Esophagus muscularis mucosa (tissue), 4 donors: Measurements from ENCODE around the gene KDM1A. TPM values are rescaled to one million over a fixed set of nuclear protein-coding genes. Genes with fewer than 3 reads are reported as not detected.

Experiments
- DNase-seq: peaks from one replicate; pipeline ENCODE4 v3.0.0-alpha.2; 2017; ENCODE audit errors: extremely low spot score
- H3K27ac ChIP-seq, 4 donors: fragments of 200-600 bp; sonication (generic); replicated peaks in 1 of 4; 1 replicate in 3 of 4; 2 replicates in 1 of 4; pipeline ENCODE4 v1.5.1; 2016 to 2019; ENCODE audit warnings: mild to moderate bottlenecking in 1 of 4
- H3K27me3 ChIP-seq, 4 donors: fragments of 200-600 bp; sonication (generic); one replicate each; pipeline versions ENCODE4 v1.5.1 to v1.6.0; 2016 to 2019
- H3K36me3 ChIP-seq, 4 donors: fragments of 200-600 bp; sonication (generic); one replicate each; pipeline ENCODE4 v1.5.1; 2016 to 2019
- H3K4me1 ChIP-seq, 4 donors: fragments of 200-600 bp; sonication (generic); one replicate each; pipeline ENCODE4 v1.5.1; 2016 to 2019
- H3K4me3 ChIP-seq, 4 donors: fragments of 200-600 bp; sonication (generic); 1 replicate in 2 of 4; 2 replicates in 2 of 4; pipeline ENCODE4 v1.5.1; 2016 to 2019; ENCODE audit warnings: mild to moderate bottlenecking in 4 of 4, moderate library complexity in 1 of 4
- H3K9me3 ChIP-seq, 4 donors: fragments of 200-600 bp; sonication (generic); 1 replicate in 3 of 4; 2 replicates in 1 of 4; pipeline ENCODE4 v1.5.1; 2016 to 2019
- EP300 ChIP-seq: sonication (generic); formaldehyde crosslinking; IDR thresholded peaks from one replicate; pipeline ENCODE4 v1.6.1; 2017; ENCODE audit warnings: antibody characterized with exemption
- POLR2A ChIP-seq: fragments of 450-650 bp; IDR thresholded peaks from one replicate; pipeline ENCODE4 v1.6.1; 2017; ENCODE audit warnings: antibody characterized with exemption, moderate library complexity, mild to moderate bottlenecking, low read depth
- POLR2AphosphoS5 ChIP-seq, 2 donors: sonication (generic); formaldehyde crosslinking; IDR thresholded peaks; one replicate each; pipeline ENCODE4 v1.6.1; 2017; ENCODE audit warnings: antibody characterized with exemption in 2 of 2
- WGBS: methylation state at CpG from one replicate; pipeline ENCODE4 v1.1.5; 2018; 5-methylcytosine and 5-hydroxymethylcytosine counted together
- intact Hi-C: fragments of 100-400 bp; cut with DNase I; formaldehyde crosslinking; loops from one replicate; pipeline ENCODE4 v1.15.1; 2023
- total RNA-seq, 4 donors: library from RNA; depleted of rRNA; stranded (reverse); fragments of >200 nt; gene quantifications; one replicate each; pipeline versions ENCODE4 v1.1.0 to v1.2.1, GENCODE V29; 2016
- TF ChIP-seq, protein P1 (sequence below), 3 experiments: fragments of 200-600 bp in 2 of 3; fragments of 450-650 bp in 1 of 3; sonication (generic) in 2 of 3; IDR thresholded peaks; one replicate each; pipeline ENCODE4 v1.5.1; 2017 to 2019; ENCODE audit warnings: antibody characterized with exemption in 3 of 3, mild to moderate bottlenecking in 2 of 3, moderate library complexity in 1 of 3

Gene KDM1A
- total RNA-seq, 4 donors from 2014 or later = 39.0 to 70.2 (median 51.1) TPM

GRCh38 chr1:23026568-23026967, 7.3 kb downstream of the KDM1A start:
- Histone ChIP-seq H3K4me1 (peaks cover 0 to 11% (median 5%) of the 10 kb centered on the region in 4 donors), H3K27me3 (no peaks in the 10 kb centered on the region), H3K27ac (no peak overlapping the region), H3K36me3 (no peaks in the 10 kb centered on the region), H3K4me3 (no peak overlapping the region), H3K9me3 (no peaks in the 10 kb centered on the region)
- intact Hi-C loops = no loop called here
- no peak for TF ChIP-seq POLR2AphosphoS5 (IDR thresholded peaks at IDR 0.05)
- TF ChIP-seq, protein P1, sequence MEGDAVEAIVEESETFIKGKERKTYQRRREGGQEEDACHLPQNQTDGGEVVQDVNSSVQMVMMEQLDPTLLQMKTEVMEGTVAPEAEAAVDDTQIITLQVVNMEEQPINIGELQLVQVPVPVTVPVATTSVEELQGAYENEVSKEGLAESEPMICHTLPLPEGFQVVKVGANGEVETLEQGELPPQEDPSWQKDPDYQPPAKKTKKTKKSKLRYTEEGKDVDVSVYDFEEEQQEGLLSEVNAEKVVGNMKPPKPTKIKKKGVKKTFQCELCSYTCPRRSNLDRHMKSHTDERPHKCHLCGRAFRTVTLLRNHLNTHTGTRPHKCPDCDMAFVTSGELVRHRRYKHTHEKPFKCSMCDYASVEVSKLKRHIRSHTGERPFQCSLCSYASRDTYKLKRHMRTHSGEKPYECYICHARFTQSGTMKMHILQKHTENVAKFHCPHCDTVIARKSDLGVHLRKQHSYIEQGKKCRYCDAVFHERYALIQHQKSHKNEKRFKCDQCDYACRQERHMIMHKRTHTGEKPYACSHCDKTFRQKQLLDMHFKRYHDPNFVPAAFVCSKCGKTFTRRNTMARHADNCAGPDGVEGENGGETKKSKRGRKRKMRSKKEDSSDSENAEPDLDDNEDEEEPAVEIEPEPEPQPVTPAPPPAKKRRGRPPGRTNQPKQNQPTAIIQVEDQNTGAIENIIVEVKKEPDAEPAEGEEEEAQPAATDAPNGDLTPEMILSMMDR (IDR thresholded peaks at IDR 0.05) = no peak
- TF ChIP-seq EP300 = no peak
- TF ChIP-seq POLR2A = no peak
- WGBS = 89% methylated on average over 2 of the region's 2 CpGs
- no peak for DNase-seq

DNA sequence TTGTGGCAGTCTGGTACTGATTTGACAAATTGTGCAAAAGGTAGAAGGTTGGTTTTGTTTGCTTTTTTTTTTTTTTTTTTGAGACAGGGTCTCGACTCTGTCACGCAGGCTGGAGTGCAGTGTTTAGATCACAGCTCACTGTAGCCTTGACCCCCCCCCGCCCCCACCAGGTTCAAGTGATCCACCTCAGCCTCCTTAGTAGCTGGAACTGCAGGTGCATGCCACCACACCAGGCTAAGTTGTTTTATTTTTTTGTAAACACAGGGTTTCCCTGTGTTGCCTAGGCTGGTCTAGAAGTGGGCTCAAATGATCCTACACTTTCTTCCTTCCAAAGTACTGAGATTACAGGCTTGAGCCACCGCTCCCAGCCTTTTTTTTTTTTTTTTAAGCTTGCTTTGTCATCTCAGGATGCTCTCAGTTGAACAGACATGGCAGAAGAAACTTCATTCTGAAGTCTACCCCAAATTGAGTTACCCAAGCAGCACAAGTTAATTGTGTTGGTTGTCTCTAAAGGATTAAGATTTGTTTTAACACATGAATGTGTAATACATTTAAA, 8.2 kb downstream of the KDM1A start:
- intact Hi-C loops = no loop called here
- Histone ChIP-seq H3K4me3 (no peak overlapping the region), H3K36me3 (no peaks in the 10 kb centered on the region), H3K27me3 (no peaks in the 10 kb centered on the region), H3K9me3 (no peaks in the 10 kb centered on the region), H3K4me1 (peaks cover 0 to 10% (median 4%) of the 10 kb centered on the region in 4 donors), H3K27ac (no peak overlapping the region)
- TF ChIP-seq, protein P1 (IDR thresholded peaks at IDR 0.05) = no peak
- TF ChIP-seq EP300 (no peak), POLR2A (no peak), POLR2AphosphoS5 (IDR thresholded peaks at IDR 0.05) (no peak)
- DNase-seq = no peak
- 79% methylated on average over 4 of the region's 4 CpGs for WGBS

GRCh38 chr1:23029337-23029736, 10.1 kb downstream of the KDM1A start:
- peaks cover 0 to 14% (median 5%) of the 10 kb centered on the region in 4 donors for H3K4me1 ChIP-seq
- no peaks in the 10 kb centered on the region for H3K27me3 ChIP-seq
- TF ChIP-seq EP300 (no peak), POLR2AphosphoS5 (IDR thresholded peaks at IDR 0.05) (no peak), POLR2A (no peak)
- TF ChIP-seq, protein P1 (IDR thresholded peaks at IDR 0.05) = no peak
- intact Hi-C loops = no loop called here
- no peaks in the 10 kb centered on the region for H3K9me3 ChIP-seq
- H3K36me3 ChIP-seq = peaks cover 0 to 5% (median 0%) of the 10 kb centered on the region in 4 donors
- H3K4me3 ChIP-seq = no peak overlapping the region
- H3K27ac ChIP-seq = no peak overlapping the region
- WGBS = 86% methylated on average over 4 of the region's 4 CpGs
- no peak for DNase-seq

GRCh38 chr1:23035823-23036452, 16.7 kb downstream of the KDM1A start:
- TF ChIP-seq EP300 (no peak), POLR2AphosphoS5 (IDR thresholded peaks at IDR 0.05) (no peak), POLR2A (no peak)
- TF ChIP-seq, protein P1 (IDR thresholded peaks at IDR 0.05) = no peak
- Histone ChIP-seq H3K4me3 (no peak overlapping the region), H3K36me3 (peaks cover 0 to 5% (median 0%) of the 10 kb centered on the region in 4 donors), H3K9me3 (no peaks in the 10 kb centered on the region), H3K27ac (no peak overlapping the region), H3K27me3 (no peaks in the 10 kb centered on the region), H3K4me1 (peaks cover 0 to 21% (median 10%) of the 10 kb centered on the region in 4 donors)
- intact Hi-C loops = no loop called here
- WGBS = 86% methylated on average over 2 of the region's 2 CpGs
- no peak for DNase-seq
